Mesenteric fat pad (tissue), 1 donor: Measurements from ENCODE around the gene FOSB. TPM values are rescaled to one million over a fixed set of nuclear protein-coding genes. Genes with fewer than 3 reads are reported as not detected.

Source experiments
- DNase-seq: peaks from one replicate; pipeline ENCODE4 v3.0.0-alpha.2; 2020; ENCODE audit warnings: low spot score
- total RNA-seq: library from RNA; stranded (reverse); fragmentation: NEBNext Ultra II Directional; extraction: Animal tissue kit (Norgen Biotek cat#: 25700); gene quantifications from one replicate; pipeline ENCODE4 v1.2.1, GENCODE V29; 2021
- donor health status: DM: yes; HTN: yes; CAD: no.

The FOSB gene
- total RNA-seq, 1 donor from 2014 or later, result 907 TPM

DNA sequence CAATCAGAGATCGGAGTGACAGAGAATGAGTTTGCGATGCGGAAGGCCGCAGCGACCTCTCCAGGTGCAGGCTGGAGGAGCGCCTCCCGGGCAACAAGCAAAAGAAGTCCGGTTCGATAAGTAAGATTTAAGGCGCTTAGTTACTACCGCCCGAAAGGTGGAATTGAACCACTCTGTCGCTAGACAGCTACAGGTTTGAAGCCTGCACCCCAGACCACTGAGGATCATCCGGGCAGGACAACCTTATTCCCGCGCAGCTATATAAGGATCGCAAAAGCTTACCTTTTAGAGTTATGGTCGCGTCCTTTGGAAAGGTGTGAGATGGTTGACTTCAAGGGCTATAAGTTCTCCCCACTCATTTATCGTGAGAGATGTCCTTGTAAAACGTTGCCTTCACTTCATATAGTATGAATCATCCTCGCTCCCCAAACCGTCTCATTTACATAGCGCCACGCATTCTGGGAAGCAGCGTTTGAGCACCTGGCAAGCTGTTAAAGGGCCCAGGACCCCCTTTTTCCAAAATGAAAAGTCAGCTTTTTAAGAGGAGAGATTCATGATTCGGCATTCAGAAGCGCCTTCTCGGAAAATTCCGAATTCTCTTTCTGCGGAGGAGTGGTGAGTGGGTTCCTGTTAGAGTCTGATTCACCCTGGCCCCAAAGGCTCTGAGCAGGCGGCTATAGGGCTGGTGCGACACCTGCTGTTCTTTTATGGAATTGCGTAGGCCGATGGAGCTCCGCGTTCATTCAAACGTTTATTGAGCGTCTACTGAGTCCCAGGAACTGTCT, 10.8 kb downstream of the FOSB start:
- no peak for DNase-seq

DNA sequence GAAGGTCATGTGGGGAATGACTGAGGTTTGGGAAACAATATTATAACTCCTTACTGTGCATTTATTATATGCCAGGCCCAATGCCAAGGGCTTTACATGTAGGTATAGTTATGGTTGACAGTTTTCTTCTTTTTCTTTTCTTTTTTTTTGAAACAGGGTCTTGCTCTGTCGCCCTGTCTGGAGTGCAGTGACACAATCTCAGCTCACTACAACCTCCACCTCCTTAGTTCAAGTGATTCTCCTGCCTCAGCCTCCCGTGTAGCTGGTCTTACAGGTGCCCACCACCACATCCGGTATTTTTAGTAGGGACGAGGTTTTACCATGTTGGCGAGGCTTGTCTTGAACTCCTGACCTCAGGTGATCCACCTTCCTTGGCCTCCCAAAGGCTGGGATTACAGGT, 15.2 kb downstream of the FOSB start:
- DNase-seq, result no peak

DNA sequence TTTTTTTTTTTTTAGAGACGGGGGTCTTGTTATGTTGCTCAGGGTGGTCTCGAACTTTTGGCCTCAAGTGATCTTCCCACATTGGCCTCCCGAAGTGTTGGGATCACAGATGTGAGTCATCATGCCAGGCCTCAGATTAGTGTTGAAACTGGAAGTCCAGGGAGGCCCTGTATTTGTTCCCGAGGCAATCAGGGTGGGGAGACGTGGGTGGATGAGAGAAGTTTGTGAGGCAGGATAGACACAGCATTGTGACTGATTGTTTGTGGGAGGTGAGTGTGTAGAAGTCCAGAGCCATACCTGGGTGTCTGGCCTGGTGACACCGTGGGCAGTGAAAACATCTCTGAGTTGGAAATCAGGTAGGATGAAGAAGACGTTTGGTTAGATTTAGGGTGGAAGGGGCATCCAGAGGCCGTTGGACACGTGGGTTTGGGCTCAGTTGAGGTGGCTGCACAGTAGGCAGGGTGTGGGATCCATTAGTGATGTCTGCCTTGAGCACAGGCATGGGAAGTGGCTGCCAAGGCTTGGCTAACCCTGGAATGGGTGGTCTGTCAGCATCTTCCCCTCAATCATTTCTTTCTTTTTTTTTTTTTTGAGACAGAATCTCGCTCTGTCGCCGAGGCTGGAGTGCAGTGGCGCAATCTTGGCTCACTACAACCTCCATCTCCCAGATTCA, 16.6 kb downstream of the FOSB start:
- no peak for DNase-seq

DNA sequence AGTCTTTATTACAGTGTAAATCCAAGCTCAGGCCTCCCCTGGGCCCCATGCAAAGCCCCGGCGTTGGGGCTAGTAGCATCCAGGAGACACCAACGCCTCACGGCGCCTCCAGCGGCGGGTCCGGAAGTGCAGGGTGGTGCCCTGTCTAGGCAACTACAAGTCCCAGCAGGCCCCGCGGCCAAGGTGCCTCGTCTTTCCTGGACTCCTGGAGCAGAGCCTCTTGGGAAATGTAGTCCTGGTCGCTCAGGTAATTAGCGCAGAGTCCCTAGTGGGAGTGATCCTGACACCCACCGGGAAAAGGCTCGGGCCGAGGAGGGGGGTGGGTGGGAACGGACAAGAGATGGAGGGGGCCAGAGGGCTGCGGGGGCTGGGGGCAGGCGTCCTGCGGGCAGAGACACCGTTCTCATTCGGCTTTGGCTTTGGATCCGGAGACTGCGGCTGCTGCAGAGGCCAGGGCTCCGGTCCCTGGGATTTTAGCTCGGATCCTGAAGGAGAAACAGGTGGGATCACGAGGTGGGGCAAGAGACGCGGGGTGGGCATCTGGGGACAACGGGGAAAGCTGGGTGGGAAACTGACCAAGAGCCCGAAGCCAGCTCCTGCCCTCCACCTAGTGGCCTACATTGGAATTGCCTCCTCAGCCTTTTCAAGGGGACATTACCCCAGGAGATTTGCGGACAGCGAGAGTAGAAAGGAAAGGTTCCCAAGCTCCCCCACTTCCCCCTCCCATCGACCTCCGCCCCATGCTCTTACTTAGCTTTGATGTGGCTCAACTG, 17.7 kb downstream of the FOSB start:
- peak; percentile 99 for DNase-seq

DNA sequence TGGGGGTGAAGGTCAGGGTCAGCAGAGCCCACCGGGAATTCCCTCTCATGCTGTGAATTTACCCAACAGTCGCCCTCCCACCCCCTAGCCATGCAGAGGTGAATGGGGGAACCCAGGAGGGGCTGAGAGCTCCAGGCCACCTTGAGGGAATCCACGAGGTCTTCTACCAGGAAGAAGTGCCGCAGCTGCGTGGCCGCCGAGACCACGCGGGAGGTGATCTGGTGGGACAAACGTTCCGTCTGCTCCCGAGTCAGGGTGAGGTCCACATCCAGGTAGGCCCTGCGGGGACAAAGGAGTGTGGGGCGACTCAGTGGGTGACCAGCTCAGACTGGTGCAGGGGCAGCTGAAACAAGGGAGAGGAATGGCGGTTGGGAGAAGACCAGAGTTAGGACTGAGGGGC, 20.9 kb downstream of the FOSB start:
- no peak for DNase-seq

DNA sequence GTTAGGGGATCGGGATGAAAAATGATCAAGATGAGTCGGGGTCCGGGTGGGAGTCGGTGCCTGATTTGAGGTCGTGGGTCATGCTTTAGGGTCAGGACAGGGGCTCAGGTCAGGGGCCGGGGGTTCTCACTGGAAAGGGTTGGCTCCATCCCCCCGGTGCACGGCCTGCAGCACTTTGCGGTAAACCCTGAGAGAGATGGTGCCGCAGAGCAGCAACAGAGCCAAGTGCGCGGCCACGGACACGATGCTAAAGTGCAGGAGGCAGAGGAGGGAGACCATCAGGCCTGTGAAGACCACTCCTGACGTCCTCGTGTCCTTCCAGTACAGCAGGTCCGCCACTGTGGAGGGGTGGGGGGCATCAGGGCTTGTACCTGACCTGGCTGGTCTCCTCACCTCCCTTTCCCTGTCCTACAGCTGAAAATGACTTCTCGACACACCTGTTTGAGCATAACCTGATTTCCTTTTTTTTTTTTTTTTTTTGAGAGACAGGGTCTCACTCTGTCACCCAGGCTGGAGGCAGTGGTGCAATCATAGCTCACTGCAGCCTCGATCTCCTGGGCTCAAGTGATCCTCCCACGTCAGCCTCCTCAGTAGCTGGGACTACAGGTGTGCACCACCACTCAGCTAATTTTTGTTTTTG, 21.5 kb downstream of the FOSB start:
- DNase-seq, result no peak

DNA sequence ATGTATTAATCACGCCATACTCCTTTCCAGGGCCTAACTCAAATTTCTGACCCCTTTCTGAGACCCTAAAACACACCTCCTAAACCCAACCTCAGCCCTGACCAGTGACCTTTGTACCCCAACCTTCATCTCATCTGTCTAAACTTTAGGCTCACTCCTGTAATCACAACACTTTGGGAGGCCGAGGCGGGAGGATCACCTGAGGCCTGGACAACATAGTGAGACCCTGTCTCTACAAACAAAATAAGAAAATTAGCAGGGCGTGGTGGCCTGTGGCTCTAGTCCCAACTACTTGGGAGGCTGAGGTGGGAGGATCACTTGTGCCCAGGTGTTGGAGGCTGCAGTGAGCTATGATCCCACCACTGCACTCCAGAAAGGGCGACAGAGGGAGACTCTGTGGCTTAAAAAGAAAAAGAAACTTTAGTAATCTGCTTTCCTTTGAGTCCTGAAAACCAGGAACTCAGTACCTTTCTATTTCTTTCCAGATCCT, 24.4 kb downstream of the FOSB start:
- DNase-seq, result no peak

DNA sequence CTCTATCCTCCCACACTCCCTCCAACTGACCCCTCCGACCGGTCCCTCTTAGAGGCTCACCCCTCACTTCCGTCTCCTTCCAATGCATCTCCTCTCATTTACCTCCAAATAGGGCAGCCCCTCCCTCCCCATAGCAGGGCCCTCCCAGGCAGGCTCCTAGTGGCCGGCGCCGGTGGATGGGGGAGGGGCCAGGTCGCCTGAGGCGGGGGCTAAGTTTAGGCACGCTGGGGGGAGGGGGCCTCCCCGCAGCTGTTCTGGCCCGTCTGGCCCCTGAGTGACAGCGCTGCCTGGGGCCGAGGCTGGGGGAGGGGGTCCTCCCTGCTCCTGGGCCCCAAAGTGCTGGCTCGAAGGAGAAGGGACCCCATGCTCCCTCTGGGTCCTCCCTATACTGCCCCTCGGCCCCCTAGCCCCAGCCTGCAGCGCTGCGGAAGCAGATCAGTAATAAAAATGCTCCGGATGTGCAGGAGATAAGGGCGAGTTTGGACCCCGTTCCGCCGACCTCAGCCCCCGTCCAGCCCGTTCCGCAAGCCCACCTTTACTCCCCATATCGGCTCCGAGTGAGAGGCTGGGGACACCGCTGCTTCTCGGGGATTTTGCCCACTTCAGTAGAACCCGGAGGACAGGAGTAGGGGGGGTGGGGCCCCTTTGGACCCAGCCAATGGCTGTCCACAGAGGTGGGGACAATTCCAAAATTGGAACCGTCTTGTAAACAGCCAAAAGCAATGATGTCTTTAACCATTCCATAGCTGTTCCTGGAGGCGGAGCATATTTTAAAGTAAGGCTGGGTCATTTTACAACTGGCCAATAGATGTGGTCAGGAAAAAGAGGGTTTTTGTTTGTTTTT, 25.1 kb downstream of the FOSB start:
- DNase-seq, result no peak

DNA sequence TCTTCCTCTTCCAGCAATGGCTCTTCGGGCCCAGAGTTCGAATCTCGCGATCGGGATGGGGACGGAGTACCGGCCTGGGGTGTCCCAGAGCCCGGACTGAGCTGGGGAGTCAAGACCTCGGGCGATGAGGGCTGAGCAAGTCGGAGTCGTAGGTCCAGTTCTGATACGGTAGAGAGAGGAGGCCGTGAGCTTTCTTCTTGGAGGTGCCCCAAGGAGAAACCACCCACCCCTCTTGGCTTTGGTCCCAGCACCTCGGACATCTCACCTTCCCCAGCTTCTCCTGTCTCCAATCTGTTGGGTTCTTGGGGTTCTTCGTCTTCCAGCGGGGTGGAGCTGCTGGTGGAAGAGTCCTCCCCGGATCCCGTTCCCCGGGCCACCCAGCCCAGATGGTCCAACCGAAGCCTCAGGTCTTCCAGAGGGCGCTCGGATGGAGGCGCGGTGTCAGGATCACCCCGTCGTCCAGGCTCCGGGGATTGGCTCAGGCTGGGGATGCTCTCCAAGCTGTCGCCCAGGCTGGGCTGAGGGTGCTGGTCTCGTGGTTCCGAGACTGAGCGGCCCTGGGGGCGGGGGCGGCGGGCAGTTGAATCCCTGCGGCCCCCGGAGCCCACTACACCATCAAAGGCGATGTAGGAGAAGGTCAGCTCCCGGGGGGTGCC, 26.6 kb downstream of the FOSB start:
- DNase-seq, result no peak

DNA sequence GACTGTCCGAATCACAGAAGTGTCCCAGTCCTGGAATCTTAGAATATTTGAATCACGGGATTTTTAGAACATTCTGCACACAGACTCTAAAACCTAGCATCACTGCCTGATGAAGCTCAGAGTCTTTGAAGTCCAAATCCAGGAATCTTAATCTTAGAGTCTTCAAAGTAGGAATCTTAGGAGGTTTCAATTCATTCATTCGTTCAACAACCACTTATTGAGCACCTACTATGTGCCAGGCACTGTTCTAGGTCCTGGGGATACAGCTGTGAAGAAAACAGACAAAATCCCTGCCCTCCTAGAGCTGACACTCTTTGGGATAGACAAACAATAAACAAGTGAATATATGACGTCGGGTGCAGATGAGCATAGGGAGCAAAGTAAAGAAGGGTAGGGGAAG, 27.4 kb downstream of the FOSB start:
- DNase-seq, result no peak

DNA sequence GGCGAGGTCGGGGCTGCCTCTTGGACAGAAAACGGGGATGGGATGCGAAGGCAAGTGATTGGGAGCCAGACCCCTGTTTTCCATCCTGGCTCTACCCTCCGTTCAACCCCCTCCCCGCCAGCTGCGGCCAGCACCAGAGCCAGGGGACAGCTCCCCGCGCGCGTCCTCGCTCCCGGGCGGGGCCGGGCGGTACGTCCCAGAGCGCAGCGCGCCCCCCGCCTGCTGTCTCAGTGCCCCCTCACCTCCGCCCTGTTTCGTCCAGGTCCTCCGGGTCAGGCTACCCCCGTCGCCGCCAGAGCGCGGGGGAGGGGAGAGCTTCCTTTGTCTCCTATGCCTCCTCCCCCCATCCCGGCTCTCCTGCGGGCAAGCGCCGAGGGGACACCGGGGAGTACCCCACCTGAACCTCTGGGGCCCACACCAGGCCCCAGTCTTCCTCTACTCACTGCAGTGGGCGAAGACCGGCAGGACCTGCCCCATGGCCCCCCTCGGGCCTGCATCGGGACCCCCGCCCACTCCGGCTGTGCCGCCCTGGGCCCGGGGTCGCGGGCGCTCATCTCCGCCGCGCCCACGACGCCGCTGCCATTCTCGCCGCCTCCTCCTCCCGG, 28.7 kb downstream of the FOSB start:
- DNase-seq, result no peak

DNA sequence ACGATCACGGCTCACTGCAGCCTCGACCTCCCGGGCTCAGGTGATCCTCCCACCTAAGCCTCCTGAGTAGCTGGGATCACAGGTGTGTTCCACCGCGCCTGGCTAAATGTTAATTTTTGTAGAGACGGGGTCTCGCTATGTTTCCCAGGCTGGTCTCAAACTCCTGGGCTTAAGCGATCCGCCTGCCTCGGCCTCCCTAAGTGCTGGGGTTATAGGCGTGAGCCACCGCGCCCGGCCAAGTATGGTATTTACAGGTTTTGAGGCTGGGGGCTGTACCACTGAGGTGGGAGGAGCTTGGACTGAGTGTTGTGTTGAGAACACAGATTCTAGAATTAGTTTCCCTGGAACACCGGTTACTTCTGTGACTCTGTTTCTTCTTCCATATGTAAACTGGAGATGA, 30.0 kb downstream of the FOSB start:
- DNase-seq, result no peak

DNA sequence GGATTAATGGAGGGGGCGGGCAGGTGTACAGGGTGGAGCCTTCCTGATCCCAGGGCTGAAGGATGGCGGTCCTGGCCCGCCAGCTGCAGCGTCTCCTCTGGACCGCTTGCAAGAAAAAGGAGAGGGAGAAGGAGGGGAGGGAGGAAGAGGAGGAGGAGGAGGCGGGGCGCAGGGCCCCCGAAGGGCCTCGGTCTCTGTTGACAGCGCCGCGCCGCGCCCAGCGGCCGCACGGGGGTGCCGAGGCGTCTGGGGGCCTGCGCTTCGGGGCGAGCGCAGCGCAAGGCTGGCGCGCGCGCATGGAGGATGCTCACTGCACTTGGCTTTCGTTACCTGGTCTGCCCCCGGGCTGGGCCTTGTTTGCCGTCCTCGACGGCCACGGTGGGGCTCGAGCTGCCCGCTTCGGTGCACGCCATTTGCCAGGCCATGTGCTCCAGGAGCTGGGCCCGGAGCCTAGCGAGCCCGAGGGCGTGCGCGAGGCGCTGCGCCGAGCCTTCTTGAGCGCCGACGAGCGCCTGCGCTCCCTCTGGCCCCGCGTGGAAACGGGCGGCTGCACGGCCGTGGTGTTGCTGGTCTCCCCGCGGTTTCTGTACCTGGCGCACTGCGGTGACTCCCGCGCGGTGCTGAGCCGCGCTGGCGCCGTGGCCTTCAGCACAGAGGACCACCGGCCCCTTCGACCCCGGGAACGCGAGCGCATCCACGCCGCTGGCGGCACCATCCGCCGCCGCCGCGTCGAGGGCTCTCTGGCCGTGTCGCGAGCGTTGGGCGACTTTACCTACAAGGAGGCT, 30.8 kb downstream of the FOSB start, which contains the start of gene PPM1N:
Gene PPM1N (plus strand): TSS at position 33 of the 785 bp plus-strand sequence. CDS start 30 bp downstream, at position 63.
- DNase-seq, result no peak

DNA sequence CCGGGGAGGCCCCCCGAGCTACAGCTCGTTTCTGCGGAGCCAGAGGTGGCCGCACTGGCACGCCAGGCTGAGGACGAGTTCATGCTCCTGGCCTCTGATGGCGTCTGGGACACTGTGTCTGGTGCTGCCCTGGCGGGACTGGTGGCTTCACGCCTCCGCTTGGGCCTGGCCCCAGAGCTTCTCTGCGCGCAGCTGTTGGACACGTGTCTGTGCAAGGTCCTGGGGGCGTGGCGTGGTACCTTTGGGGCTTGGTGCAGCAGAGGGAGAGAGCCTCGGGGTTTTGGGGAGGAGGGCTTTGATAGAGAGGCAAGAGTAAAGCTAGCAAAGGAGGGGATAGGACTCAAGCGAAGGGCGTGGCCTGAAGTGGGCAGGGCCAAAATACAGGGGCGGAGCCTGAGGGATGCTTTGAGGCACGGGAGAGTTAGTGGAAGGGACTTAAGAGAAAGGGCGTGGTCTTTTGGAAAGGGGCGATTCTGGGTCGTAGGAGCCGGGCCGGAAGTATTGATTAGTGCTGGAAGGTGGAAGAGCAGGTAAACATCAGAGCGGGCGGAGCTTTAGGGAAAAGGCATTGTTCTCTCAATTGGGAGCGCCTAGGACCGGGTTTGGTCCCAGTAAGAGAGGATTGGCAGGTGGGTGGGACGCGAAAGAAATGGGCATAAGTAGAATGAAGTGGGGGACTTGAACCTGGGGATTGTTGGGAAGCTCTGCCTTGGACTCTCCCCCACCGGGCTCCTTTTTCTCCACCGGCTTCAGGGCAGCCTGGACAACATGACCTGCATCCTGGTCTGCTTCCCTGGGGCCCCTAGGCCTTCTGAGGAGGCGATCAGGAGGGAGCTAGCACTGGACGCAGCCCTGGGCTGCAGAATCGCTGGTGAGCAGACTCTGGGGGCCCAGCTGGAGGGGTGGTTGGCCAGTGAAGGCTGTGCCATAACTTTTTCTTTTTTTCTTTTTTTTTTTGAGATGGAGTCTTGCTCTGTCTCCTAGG, 31.7 kb downstream of the FOSB start:
- no peak for DNase-seq

DNA sequence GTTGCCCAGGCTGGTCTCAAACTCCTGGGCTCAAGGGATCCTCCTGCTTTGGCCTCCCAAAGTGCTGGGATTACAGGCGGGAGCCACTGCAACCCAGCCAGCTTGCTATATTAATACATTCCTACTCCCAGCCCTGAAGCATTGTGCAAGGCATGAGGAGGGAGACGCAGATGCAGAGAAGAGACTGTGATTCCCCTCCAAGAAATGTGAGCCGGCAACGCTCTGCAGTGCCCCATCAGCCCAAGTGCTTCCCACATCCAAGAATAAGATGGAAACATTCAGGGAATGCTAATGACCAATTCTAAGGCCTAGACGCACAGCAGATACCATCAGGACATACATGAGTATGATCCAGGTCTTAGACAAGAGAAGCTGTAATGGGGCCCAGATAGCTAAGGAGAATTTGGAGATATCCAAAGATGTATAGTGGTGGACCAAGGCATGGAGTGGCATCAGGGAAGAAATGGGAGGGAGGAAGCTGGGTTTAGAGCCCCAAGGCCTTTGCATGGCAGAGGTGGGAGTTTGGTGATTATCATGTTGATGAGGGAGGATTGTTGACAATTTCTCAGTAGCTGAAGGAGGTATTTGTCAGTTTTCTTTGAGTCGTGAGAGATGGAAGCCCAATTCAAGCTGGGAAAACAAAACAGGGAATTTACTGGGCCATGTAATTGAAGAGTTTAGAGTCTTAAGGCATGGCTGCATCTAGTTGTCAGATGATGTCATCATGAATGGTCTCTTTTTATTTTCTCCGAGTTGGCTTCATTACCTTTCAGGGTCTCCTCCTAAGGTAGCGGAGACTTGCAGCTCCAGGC, 33.3 kb downstream of the FOSB start:
- no peak for DNase-seq

DNA sequence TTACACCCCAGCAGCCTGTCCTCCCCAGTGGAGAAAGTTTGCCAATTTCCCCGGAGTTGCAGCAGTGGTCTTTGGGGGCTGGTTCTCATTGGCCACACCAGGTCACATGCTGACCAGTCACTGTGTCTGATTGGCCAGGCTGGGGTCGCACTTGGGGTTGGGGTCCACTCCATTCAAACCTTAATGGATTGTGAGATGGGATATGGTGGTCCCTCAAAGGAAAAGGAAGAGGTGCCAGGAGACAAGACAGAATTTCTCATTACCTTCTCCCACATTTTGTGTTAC, 33.9 kb downstream of the FOSB start:
- DNase-seq, result no peak

DNA sequence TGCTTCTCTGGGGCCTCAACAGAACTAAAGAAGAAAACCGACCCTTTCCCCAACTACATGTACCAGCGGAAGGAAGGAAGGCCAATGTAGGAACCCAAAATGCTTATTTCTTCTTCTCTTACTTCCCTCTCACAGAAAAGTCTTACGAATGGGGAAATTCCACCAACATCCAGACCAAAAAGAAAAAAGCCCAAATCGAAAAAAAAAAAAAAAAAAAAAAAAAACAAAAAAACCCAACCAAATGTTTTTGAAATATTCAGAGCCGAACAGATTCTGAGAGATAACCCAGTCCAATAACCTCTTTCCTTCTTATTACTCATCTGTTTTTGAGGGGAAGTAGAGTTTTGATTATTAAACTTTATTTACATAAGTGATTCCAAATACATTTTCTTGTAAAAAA, 34.3 kb downstream of the FOSB start:
- DNase-seq, result no peak
